Vein endothelial cell (primary cell): Measurements from ENCODE around the gene EARS2. TPM values are rescaled to one million over a fixed set of nuclear protein-coding genes. Genes with fewer than 3 reads are reported as not detected.

Source experiments
- total RNA-seq: library from RNA; depleted of rRNA; stranded (reverse); fragments of >200 nt; gene quantifications from 2 replicates; pipeline ENCODE4 v1.2.3, GENCODE V29; 2012

EARS2 gene
- total RNA-seq, result 19.4 and 24.8 TPM in 2 replicates

GRCh38 chr16:23556881-23557778 lies at the start of gene EARS2, which contains the start of gene UBFD1:
EARS2 (minus strand) TSS chr16:23557350; CDS start chr16:23557343, 7 bp downstream.
UBFD1 (plus strand) TSS chr16:23557727; CDS start chr16:23557743, 16 bp downstream.

GRCh38 chr16:23595951-23596720 lies 39.0 kb upstream of the EARS2 start, which contains the start of gene NDUFAB1:
NDUFAB1 (minus strand) TSS chr16:23596316; CDS start chr16:23596290, 26 bp downstream.

GRCh38 chr16:23510164-23510914 lies 46.8 kb downstream of the EARS2 start, which contains the start of gene GGA2:
GGA2 (minus strand) TSS chr16:23510494; CDS start chr16:23510411, 83 bp downstream.

Other genes starting within 250 kb of the EARS2 start
- 16.7 and 26.8 TPM in 2 replicates for gene COG7, start 104.2 kb downstream of the EARS2 start, total RNA-seq
- 36.3 and 52.1 TPM in 2 replicates for gene GGA2, start 46.9 kb downstream of the EARS2 start, total RNA-seq
- 91.8 and 97.7 TPM in 2 replicates for gene UBFD1, start 377 bp upstream of the EARS2 start, total RNA-seq
- gene NDUFAB1, start 39.0 kb upstream of the EARS2 start, total RNA-seq, result 104 and 112 TPM in 2 replicates
- gene PALB2, start 84.0 kb upstream of the EARS2 start, total RNA-seq, result 11.1 and 19.5 TPM in 2 replicates
- gene DCTN5, start 84.1 kb upstream of the EARS2 start, total RNA-seq, result 66.0 and 85.2 TPM in 2 replicates
- 22.5 and 36.5 TPM in 2 replicates for gene PLK1, start 121.5 kb upstream of the EARS2 start, total RNA-seq
- not detected in 2 replicates for gene ERN2, start 155.9 kb upstream of the EARS2 start, total RNA-seq
- gene CHP2, start 197.7 kb upstream of the EARS2 start, total RNA-seq, result not detected in 2 replicates